NCI-H2081 (cell line): ENCODE data around the gene SH3PXD2A.
"Not testable (repeated sequence)": the region's sequence is repeated elsewhere in the genome, so short reads cannot be mapped to it uniquely, and the experiment has no call there.

Experiments
- DNase-seq, 2 experiments: peaks; one replicate each; lab custom pipeline; 2025; lab: John Stamatoyannopoulos, UW

The SH3PXD2A gene

GRCh38 chr10:103643381-103643780 is 212.0 kb downstream of the SH3PXD2A start:
- DNase-seq, result no peak

DNA sequence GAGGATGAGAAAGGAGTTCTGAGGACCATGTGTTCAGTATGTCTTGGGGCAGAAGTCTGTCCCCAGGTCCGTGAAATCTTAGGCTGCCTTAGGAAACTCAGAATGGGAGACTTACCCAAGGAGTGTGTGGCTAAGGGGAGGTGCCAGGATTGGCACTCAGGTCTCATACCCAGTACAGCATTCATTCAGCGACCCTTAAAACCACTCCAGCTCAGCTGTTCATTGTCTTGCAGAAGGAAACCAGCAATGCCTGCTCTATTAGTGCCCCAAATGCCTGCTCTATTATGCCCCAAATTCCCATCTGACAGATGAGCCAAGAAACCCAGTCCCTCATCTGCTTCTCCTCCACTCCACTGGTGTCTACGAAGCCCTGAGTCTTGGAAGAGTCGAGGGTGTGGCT is 214.1 kb downstream of the SH3PXD2A start:
- no peak for DNase-seq

DNA sequence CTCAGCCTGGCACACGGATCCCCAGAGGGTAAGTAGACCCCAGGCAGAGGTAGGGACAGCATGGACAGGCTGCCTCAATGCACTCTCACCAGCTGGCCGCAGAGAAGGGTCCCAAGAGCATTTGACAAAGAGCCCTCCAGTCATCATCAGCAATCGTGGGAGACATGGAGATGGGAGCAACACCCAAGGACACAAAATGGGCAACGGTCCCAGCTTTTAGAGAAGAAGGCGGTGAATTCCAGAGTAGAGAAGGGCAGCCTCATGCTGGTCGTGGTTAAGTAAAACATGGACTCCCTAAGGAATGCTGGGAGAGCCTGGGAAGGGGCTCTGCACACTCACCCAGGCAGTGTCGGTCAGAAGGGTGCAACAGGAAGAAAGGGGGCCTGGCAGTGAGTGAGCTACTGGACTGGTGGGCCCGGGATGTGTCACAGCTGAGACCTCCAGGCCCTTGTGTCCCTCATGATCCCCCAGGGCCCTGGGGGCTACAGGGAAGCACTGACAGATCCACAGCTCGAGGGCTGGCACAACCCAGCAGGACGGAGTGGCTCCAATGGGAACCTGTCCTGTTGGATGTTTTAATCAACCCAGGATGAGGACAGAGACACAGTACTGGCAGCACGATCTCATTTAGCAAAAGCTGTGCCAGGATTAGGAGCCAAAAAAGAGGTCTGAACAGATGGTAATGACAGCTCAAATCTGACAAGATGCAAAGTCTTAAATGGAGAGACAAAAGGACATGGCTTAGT is 214.8 kb downstream of the SH3PXD2A start:
- no peak for DNase-seq

DNA sequence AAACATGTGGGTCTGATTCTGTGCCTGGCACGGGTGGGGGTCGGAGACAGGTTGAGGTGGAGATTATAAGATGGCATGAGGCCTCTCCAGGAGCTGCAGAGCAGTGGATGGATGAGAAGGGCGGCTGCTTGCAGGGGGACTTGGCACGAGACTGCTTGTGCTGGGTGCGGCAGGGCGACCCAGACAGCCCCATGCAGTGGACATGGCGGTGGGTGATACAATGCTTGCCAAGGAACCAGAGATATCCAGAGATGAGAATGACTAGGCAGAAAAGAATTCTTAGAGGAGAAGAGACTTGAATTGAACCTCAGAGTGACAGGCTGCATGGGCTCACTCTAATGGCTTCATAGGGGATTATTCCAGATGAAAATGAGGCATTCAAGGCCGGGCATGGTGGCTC is 216.4 kb downstream of the SH3PXD2A start:
- no peak for DNase-seq

DNA sequence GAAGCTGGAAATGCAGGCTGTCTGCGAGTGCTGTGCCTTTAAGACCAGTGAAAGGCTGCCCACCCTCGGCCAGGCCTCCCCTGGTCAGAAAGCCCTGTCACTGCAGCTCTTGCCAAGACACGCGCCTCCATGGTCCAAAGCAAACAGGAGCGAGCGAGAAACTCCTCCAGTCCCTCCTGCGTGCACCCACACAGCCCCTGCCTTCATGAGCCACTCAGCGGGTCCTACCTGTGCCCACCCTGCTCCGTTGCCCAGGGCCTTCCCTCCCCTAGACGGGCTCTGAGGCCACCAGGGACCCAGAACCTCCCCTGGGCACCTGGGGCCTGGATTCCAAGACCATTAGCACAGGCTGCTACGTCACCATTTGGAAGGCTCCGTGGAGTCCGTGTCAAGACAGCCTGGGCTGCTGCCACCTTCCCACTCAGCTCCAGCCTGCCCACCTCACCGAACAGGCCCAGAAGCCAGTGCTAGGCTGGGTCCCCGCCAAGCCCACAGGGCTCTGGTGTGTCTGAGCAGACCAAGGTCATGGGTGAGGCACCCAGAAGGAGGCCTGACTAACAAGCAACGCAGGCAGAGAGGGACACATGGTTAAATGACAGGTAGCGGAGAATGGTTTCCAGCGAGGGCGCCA is 217.3 kb downstream of the SH3PXD2A start:
- no peak for DNase-seq

- no peak for DNase-seq
These were observed 218.4 kb downstream of the SH3PXD2A start for GRCh38 chr10:103637011-103637410.

DNA sequence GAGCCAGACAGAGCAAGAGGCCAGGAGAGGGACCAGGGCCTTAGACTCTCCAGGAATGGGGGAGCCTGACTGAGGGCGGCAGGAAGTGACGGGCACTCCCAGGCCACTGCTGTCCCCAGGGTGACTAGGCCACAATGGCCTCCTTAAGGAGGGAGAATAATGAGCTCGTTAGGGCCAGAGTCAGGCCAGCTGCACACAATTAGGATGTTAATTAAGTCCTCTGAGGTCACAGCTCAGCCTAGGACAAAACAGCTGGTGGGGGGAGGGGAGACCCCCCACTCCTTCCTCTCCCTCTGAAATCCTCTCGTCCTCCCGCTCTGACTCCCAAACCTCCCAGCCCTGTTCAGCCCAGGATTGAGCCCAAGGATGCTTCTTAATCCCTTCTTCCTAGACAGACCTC is 218.9 kb downstream of the SH3PXD2A start:
- DNase-seq, result no peak

DNA sequence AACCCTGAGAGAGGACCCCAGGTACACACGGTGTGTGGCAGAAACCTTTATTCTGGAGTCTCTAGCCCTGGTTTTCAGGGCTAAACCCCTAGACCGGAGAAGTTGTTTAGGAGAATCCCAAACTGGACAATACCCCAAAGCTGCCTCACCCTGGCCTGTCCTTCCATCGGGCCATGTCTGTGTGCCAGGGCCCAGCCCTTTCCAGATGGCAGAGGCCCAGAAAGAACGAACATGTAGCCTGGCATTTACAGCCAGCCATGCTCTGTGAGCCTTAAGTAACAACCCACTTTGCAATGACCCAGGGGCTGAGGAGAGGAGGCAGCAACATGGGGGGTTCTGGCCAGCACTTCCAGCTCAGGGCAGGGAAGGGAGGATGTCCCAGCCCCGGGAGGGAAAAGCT is 219.8 kb downstream of the SH3PXD2A start:
- no peak for DNase-seq

- DNase-seq, result no peak
These were observed 221.5 kb downstream of the SH3PXD2A start for GRCh38 chr10:103633846-103634245.

GRCh38 chr10:103632871-103633270 is 222.5 kb downstream of the SH3PXD2A start:
- not testable (repeated sequence) for DNase-seq

DNA sequence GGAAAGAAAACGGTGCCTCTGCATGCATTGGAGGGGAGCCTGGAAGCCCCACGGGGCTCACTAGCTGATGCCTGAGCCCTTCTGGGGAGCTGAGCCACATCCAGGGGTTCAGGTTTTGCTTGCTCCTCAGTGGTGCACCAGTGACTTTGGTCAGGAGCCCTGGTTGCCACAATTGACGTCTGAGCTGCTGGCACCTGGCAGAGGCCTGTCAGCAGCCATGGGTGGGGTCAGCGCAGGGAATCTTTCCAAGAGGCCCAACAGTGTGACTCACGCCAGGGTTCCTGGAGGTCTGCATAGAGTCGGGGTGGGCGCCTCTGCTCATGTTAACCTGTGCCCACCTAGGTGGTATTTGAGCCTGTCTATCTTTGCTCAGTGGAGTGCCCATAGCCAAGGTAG is 223.1 kb downstream of the SH3PXD2A start:
- DNase-seq, result no peak

DNA sequence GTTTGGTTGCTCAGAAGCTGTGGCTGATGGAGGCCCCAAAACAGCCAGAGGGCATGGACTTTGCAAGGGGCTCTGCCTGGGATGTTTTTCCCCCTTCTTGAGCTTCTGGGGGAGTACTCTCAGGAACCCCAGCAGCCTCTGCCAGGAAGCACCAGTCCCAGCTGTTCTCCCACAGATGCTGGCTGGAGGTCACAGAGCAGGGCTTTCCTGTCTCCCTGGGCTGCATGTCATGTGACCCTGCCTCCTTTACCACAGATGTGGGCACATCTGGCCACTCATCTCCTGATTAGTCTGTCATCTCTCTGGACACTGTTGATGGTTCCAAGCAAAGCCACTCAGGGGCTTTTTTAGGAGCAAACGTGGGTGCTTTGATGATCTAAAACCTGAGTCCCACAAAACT is 225.2 kb downstream of the SH3PXD2A start:
- DNase-seq, result no peak

- DNase-seq, result no peak
These were observed 225.8 kb downstream of the SH3PXD2A start for GRCh38 chr10:103629581-103629980.

DNA sequence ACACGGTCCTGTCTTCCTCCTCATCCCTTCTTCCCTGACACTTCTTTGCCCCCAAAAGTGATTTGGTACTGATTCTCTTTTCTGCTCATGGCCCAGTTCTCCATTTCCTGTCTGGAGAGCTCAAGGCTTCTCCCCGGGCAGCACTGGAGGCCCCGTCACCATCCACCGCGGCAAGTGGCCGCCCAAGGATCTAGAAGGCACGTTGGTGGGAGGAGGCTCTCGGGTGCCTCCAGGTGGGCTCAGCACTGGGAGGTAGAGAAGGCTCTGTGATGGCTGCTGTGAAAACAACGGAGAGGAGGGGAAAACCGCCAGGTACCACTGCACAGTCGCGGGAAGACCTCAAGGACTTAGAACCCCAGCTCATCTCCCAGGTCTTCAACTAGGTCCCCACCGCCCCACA is 227.5 kb downstream of the SH3PXD2A start:
- no peak for DNase-seq

- no peak for DNase-seq
These were observed 228.1 kb downstream of the SH3PXD2A start for GRCh38 chr10:103627111-103627892.

DNA sequence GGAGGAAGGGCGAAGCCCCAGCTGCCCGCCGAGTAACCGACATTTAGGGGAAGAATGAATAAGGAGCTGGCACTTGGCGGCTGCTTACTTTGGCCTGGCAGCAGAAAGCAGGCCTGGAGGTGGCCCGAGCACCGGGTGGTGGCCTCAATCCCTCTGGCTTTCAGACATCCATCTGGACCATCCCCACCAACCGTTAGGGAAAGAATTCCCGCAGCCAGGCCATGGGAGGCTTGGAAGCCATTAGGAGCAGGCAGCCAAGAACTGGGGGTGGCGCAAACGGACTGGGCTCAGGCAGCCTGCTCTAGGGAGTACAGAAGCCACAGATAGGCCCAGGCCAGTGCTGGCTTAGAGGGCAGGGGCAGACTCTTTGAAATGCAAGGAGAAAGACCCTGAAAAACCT is 229.2 kb downstream of the SH3PXD2A start:
- no peak for DNase-seq

GRCh38 chr10:103622935-103623574 is 232.3 kb downstream of the SH3PXD2A start:
- no peak for DNase-seq

DNA sequence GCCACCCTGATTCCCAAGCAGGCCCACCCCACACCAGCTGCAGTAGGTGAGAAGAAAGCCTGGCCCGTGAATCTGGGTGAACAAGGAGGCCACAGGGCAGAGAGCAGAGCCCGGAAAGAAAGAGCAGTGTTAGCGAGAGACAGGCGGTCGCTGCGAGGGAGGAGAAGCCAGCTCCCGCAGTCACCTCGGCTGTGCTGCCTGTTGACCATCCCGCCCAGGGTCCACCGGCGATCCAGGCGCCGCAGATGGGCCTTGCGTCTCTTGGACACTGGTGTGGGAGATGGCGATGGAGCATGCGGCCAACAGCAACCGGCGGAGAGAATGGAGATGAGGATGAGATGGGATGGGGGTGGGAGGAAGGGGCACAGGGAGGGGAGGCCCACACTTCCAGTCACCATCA is 233.1 kb downstream of the SH3PXD2A start:
- no peak for DNase-seq

- DNase-seq, result no peak
These were observed 233.6 kb downstream of the SH3PXD2A start for GRCh38 chr10:103621783-103622125.

GRCh38 chr10:103620891-103621782 is 234.2 kb downstream of the SH3PXD2A start:
- DNase-seq, result no peak

- DNase-seq, result no peak
These were observed 235.0 kb downstream of the SH3PXD2A start for GRCh38 chr10:103620352-103620740.
